Vagina (tissue), 2 donors: ENCODE measurements around the gene COL6A5.

Experiments
- CTCF ChIP-seq, 3 experiments: fragments of 450-650 bp in 2 of 3; fragments of 200-600 bp in 1 of 3; sonication (generic) in 1 of 3; IDR thresholded peaks; one replicate each; pipeline ENCODE4 v1.5.1; 2017 to 2019; ENCODE audit warnings: antibody characterized with exemption in 3 of 3, mild to moderate bottlenecking in 2 of 3, moderate library complexity in 2 of 3
- POLR2A ChIP-seq, 2 donors: fragments of 450-650 bp; IDR thresholded peaks; one replicate each; pipeline ENCODE4 v1.6.1; 2017; ENCODE audit warnings: antibody characterized with exemption in 2 of 2, mild to moderate bottlenecking in 2 of 2, moderate library complexity in 2 of 2

GRCh38 chr3:130462089-130462488 lies 116.6 kb downstream of the COL6A5 start:
- TF ChIP-seq CTCF (IDR thresholded peaks at IDR 0.05) (no peak), POLR2A (IDR thresholded peaks at IDR 0.05) (no peak)
